Measurements from ENCODE around the gene CAT. TPM values are rescaled to one million over a fixed set of nuclear protein-coding genes. Genes with fewer than 3 reads are reported as not detected.
A peak's percentile ranks its signal among the peaks of the same experiment; 100 is the strongest.

Gene CAT
- total RNA-seq (2014; rRNA removed; shearing (Covaris generic)), result 61.6 and 71.1 TPM in 2 replicates

DNA sequence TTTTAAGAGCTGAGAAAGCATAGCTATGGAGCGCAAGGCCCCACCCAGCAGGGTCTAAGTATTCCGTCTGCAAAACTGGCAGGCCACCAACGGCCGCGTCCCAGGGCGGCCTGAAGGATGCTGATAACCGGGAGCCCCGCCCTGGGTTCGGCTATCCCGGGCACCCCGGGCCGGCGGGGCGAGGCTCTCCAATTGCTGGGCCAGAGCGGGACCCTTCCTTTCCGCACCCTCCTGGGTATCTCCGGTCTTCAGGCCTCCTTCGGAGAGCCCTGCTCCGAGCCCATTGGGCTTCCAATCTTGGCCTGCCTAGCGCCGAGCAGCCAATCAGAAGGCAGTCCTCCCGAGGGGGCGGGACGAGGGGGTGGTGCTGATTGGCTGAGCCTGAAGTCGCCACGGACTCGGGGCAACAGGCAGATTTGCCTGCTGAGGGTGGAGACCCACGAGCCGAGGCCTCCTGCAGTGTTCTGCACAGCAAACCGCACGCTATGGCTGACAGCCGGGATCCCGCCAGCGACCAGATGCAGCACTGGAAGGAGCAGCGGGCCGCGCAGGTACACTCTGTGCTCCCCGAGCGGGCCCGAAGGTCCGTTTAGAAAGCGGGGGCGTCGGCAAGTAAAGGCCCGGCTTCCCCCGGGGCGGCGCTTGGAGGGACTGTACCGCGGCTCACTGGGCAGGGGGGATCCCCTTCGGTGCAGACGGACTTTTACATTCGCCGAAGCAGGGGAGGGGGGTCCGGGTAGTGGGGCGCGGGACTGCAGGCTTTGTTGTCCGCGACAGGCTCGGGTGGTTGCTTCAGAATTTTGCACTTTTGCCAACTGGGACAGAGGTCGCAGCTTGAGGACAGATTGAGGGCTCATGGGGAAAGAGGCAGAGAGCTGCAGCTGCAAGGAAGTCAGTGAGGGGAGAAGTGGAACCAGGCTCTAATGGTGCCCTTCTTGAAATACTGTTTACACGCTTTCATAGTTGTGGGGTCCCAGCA is at the start of gene CAT:
CAT (plus strand) TSS at position 406 of the 979 bp plus-strand sequence; CDS start at position 486, 80 bp downstream.
- DNase-seq (ENCODE audit: low spot score), result peak; percentile 96

- DNase-seq (ENCODE audit: low spot score), result no peak
Observed at GRCh38 chr11:34394771-34395300, 43.9 kb upstream of the CAT start.

DNA sequence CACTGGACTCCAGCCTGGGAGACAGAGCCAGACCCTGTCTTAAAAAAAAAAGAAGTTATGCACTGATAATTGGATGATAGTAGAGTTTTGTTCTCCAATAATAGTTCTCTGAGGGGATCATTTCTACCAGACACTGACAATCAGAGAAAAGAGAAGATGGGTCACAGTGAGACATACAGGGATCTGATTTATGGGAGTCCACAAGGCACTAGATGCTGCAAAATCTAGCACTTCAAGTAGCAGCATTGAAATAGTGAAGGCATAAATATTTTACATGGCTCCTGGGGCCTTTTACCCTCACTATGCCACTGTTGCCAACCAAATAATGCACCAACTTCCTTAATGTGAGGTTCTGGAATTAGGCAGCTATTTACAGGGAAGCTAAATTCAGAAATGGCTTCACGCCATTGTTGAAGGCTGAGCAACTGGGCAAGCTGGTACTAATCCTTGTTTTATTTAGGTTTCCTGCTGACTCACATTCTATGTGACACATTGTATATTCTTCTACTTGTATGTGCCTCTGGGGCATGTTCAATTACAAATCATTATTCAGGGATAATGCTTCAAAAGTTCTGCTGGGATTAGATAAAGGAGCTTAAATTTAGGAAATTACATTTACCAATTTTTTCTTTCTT is 42.7 kb upstream of the CAT start:
- peak; percentile 77 for DNase-seq (ENCODE audit: low spot score)

DNA sequence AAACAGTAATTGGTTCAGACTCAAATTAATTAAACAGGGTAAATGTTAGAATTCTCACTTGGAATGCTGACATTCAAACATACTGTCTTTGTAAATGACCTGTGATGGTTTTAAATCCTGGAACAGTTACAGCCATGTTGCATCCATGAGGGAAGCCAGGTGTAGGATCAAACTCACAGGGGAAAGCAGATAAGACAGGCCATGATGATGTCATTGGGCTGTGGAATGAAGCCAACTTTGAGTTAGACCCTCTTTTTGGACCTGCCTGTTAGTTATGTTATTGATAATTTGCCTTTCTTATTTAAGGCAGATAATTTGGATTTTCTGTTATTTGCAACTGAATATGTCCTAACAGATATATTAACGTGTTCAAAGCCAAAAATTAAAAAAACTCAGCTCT is 41.6 kb upstream of the CAT start:
- no peak for DNase-seq (ENCODE audit: low spot score)

DNA sequence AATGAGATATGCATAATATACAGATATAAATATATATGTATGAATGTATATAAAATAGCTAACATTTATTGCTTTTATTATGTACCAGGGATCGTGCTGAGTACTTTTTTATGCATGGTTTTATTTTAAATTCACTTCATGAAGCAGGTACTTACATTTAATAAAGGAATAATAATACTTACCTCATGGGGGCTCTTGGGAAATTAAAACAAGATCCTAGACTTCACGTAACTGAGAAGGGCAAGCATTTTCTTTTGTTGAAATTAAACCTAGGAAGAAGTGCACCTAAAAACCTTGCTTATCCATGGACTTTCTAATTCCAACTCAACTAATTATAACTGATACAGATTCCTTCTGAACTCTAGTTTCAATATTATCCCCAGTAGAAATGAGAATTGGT is 40.9 kb upstream of the CAT start:
- DNase-seq (ENCODE audit: low spot score), result no peak

GRCh38 chr11:34403431-34403830 is 35.3 kb upstream of the CAT start:
- no peak for DNase-seq (ENCODE audit: low spot score)

DNA sequence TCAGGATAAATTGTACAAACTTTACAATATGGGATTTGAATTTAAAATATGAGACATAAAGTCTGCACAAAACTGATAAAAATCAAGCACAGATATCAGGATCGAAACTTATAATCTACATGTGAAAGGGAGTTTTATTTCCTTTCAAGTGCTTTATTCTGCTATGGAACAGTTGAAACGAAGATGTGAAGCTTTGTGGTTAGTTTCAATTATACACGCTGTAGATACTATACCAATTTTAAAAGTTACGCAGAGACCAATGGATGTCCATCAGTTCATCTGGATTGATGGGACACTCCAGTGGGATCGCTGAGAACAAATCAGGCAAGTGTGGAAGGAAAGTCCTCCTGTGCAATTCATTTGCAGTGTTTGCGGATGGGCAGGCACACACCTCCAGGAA is 34.5 kb upstream of the CAT start:
- DNase-seq (ENCODE audit: low spot score), result no peak

- peak; percentile 52 for DNase-seq (ENCODE audit: low spot score)
Observed at GRCh38 chr11:34405079-34405858, 33.5 kb upstream of the CAT start.

GRCh38 chr11:34406413-34406812 is 32.3 kb upstream of the CAT start:
- no peak for DNase-seq (ENCODE audit: low spot score)

DNA sequence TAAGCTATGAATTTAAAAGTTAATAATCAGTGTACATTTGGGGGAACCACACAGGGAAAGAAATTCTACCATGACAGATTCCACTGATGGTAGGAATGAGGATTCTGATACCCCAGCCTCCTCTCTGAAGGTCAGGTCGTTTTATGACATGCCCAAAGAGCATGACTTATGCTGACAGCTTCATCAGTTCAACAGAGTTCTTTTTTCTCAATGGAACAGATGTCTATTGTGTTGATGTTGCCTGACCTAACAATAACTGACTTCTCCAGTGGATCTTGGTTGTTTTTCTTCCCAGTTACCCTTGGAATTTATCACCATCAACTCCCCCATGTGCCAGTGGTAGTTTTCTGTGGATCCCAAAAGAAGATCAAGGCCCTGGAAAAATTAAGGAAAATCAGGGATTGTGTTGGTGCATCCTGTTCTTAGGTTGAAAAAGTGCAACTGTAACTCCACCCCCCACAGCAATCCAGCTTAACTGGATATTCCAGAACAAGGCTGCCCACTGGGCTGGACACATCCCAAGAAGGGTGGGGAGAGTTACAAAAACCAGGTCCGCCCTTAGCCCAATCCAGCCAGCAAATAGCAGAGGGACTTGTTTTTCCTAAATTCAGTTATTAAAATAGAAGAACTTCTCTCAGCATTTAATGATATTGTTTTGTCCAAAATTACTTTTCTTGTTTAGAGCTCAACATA is 31.5 kb upstream of the CAT start:
- DNase-seq (ENCODE audit: low spot score), result no peak

GRCh38 chr11:34408580-34409172 is 30.1 kb upstream of the CAT start:
- no peak for DNase-seq (ENCODE audit: low spot score)

- DNase-seq (ENCODE audit: low spot score), result no peak
Observed at GRCh38 chr11:34411111-34411510, 27.6 kb upstream of the CAT start.

DNA sequence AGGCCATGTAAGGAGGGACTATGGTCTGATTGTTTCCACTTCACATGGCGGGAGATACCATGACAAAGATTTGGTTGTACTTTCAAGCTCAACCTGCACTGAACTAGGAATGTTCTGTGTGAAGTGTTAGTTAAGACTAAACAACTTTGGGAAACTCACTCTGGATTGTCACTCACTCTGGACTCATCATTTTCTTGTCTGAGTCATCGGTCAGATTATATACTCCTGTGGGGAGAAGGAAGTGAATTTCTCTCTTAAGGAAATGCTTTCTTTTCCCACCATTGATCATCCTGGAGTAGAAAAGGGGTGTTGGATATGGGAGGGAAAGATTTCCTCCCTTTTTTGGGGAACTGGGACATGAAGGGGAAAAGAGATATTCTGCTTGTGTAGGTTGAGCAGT is 26.9 kb upstream of the CAT start:
- peak; percentile 21 for DNase-seq (ENCODE audit: low spot score)

DNA sequence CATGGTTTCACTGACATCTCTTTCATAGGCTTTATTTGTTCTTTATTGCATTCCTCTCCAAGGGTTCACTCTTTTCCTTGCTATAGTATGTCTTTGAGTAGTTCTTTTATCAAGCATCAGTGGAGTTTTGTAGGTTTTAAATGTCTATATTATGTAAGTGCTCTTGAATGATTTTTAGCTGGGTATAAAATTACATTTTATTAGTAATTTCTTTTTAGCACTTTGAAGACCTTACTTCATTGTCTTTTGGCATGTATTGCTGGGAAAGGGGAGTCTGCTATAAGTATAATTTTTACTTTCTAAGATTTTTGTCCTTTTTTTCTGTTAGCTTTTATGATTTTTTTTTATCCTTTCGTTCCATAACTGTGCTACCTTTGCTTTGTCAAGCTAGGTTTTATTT is 25.5 kb upstream of the CAT start:
- DNase-seq (ENCODE audit: low spot score), result no peak

- DNase-seq (ENCODE audit: low spot score), result no peak
Observed at GRCh38 chr11:34415538-34415937, 23.2 kb upstream of the CAT start.

DNA sequence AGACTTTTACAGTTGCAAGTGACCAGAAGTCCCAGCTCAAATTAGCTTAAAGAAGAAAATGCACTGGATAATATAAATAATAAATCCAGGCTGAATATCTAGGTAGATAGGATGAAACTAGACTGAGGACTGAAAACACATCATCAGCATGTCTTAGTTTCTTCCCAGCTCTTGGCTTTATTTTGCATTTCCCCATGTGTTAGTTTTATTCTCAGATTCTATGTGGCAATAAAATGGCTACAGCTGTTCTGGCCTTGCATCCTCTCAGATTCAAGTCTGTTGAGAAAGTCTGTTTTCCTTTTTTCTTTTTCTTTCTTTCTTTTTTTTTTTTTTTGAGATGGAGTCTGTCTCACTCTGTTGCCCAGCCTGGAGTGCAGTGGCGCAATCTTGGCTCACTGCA is 22.6 kb upstream of the CAT start:
- no peak for DNase-seq (ENCODE audit: low spot score)

DNA sequence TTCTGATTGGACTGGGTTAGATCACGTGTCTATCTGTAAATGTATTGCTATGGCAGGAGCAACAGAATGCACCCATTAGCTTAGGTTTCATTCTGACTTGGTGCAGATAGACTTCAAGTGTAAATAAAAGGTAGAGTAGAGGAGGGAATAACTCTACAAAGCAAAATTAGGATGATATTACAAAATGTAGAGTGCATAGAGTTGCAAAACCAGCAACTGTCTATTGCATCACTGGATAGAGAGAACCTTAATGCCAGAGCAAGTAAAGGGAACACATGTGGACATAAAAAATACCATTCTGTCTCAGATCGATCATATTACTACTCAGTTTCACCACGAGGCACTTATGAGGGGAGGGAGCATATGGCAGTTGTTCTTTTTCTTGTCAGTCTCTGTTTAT is 22.0 kb upstream of the CAT start:
- DNase-seq (ENCODE audit: low spot score), result no peak

DNA sequence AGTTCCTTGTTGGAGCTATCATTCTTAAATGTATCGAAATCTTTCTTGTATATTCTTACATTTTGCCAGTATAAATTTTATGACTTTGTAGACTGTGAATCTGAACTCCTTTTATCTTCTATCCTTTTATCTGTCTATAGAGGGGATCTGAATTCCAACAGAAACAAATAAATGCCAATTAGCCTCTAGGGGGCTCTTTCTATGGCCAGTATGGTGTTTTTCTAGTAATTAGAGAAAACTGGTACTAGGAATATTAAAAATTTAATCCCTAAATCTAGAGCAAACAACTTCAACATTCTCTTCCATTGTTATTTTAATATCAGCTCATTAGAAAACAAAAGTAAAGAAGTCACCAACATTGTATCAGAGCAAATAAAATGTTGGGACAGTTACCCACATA is 21.5 kb upstream of the CAT start:
- no peak for DNase-seq (ENCODE audit: low spot score)

DNA sequence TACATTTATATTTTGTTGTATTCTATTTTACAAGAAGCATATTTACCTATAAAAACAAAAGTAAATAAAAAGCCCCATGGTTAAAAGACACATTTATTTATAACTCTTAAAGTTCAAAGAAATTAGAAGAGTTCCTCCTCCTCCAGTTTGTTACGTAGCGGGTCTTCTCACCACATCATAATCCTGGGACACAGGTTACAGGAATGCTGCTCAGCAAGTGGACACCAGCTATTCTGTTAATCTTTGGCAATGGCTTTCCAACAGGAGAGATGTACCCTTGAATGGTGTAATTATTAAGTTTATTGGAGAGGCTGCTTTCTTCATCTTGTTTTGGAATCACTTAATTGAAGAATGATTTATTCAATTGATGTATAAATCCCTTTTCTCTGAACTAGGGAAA is 19.6 kb upstream of the CAT start:
- DNase-seq (ENCODE audit: low spot score), result no peak

GRCh38 chr11:34423300-34423699 is 15.4 kb upstream of the CAT start:
- DNase-seq (ENCODE audit: low spot score), result no peak

DNA sequence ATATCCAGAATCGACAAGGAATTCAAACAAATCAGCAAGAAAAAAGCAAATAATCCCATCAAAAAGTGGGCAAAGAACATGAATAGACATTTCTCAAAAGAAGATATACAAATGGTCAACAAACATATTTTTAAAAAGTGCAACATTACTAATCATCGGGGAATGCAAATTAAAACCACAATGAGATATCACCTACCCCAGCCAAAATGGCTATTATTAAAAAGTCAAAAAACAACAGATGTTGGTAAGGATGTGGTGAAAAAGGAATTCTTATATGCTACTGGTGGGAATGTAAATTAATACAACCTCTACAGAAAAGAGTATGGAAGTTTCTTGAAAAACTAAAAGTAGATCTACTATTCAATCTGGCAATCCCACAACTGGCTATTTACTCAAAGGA is 13.9 kb upstream of the CAT start:
- DNase-seq (ENCODE audit: low spot score), result peak; percentile 36

Data from A172 (cell line).